Astrocyte of the cerebellum (primary cell): Measurements from ENCODE around the gene RHEB.
A peak's percentile ranks its signal among the peaks of the same experiment; 100 is the strongest.

Experiments used
- DNase-seq: peaks from one replicate; pipeline ENCODE4 v3.0.0-alpha.2; 2011; ENCODE audit warnings: low read depth
- H3K4me3 ChIP-seq: 2 replicates; pipeline ENCODE4 v1.5.1; 2011; ENCODE audit warnings: mild to moderate bottlenecking, low read depth, low read length, moderate library complexity
- CTCF ChIP-seq: IDR thresholded peaks from 2 replicates; pipeline ENCODE4 v1.5.1; 2012; ENCODE audit warnings: low read length, low read depth, moderate library complexity, mild to moderate bottlenecking; ENCODE audit errors: missing control alignments
- in situ Hi-C: cut with HindIII; loops from 2 replicates; pipeline ENCODE4 v1.10.0; 2017; ENCODE audit warnings: low sequenced_read_pairs

Gene RHEB

GRCh38 chr7:151448261-151449252 is 71.1 kb downstream of the RHEB start:
- in situ Hi-C loops = loop anchor here (5.0 kb wide), 1 partner anchor 81 kb away; no protein-coding TSS in a partner anchor
- TF ChIP-seq CTCF = peak; percentile 81
- no peak for DNase-seq
- peak overlapping the region; percentile 27 for H3K4me3 ChIP-seq

- TF ChIP-seq CTCF = no peak
- in situ Hi-C loops = loop anchor here (5.0 kb wide), 1 partner anchor 81 kb away; no protein-coding TSS in a partner anchor
- H3K4me3 ChIP-seq = peak overlapping the region; percentile 27
- no peak for DNase-seq
These were observed 71.8 kb downstream of the RHEB start for GRCh38 chr7:151447901-151448260.

GRCh38 chr7:151447312-151447711 is 72.4 kb downstream of the RHEB start:
- in situ Hi-C loops = loop anchor here (5.0 kb wide), 1 partner anchor 80 kb away; no protein-coding TSS in a partner anchor
- no peak overlapping the region for H3K4me3 ChIP-seq
- DNase-seq = no peak
- TF ChIP-seq CTCF = no peak

GRCh38 chr7:151446412-151446811 is 73.3 kb downstream of the RHEB start:
- H3K4me3 ChIP-seq = no peak overlapping the region
- DNase-seq = no peak
- TF ChIP-seq CTCF = no peak
- in situ Hi-C loops = loop anchor here (5.0 kb wide), 1 partner anchor 79 kb away; no protein-coding TSS in a partner anchor

GRCh38 chr7:151444632-151445031 is 75.1 kb downstream of the RHEB start:
- no peak for DNase-seq
- no peak for TF ChIP-seq CTCF
- no peak overlapping the region for H3K4me3 ChIP-seq
- in situ Hi-C loops = loop anchor here (5.0 kb wide), 1 partner anchor 77 kb away; no protein-coding TSS in a partner anchor

GRCh38 chr7:151442776-151443496 is 76.8 kb downstream of the RHEB start:
- no peak overlapping the region for H3K4me3 ChIP-seq
- no peak for TF ChIP-seq CTCF
- in situ Hi-C loops = no loop called here
- no peak for DNase-seq
